Measurements from ENCODE around the gene CTCF.
A peak's percentile ranks its signal among the peaks of the same experiment; 100 is the strongest.

CTCF gene

GRCh38 chr16:67606632-67607031 is 44.3 kb downstream of the CTCF start:
- DNase-seq (ENCODE audit: low read depth) = no peak

- DNase-seq (ENCODE audit: low read depth) = no peak
These were observed 46.0 kb downstream of the CTCF start for GRCh38 chr16:67608364-67608763.

- no peak for DNase-seq (ENCODE audit: low read depth)
These were observed 51.5 kb downstream of the CTCF start for GRCh38 chr16:67613808-67614207.

- no peak for DNase-seq (ENCODE audit: low read depth)
These were observed 65.9 kb downstream of the CTCF start for GRCh38 chr16:67628216-67628615.

- peak; percentile 52 for DNase-seq (ENCODE audit: low read depth)
These were observed 70.3 kb downstream of the CTCF start for GRCh38 chr16:67632415-67633172.

GRCh38 chr16:67636713-67637112 is 74.4 kb downstream of the CTCF start:
- no peak for DNase-seq (ENCODE audit: low read depth)

GRCh38 chr16:67637625-67638024 is 75.3 kb downstream of the CTCF start:
- DNase-seq (ENCODE audit: low read depth) = no peak

- DNase-seq (ENCODE audit: low read depth) = peak; percentile 78
These were observed 79.7 kb downstream of the CTCF start for GRCh38 chr16:67641779-67642708.

- no peak for DNase-seq (ENCODE audit: low read depth)
These were observed 81.7 kb downstream of the CTCF start for GRCh38 chr16:67644038-67644437.

GRCh38 chr16:67645397-67646121 is 83.2 kb downstream of the CTCF start:
- DNase-seq (ENCODE audit: low read depth) = no peak

GRCh38 chr16:67647111-67647651 is 84.9 kb downstream of the CTCF start:
- DNase-seq (ENCODE audit: low read depth) = no peak

GRCh38 chr16:67647681-67648080 is 85.4 kb downstream of the CTCF start:
- no peak for DNase-seq (ENCODE audit: low read depth)

- no peak for DNase-seq (ENCODE audit: low read depth)
These were observed 85.9 kb downstream of the CTCF start for GRCh38 chr16:67648088-67648763.

GRCh38 chr16:67648764-67649407 is 86.6 kb downstream of the CTCF start:
- DNase-seq (ENCODE audit: low read depth) = no peak

- no peak for DNase-seq (ENCODE audit: low read depth)
These were observed 87.2 kb downstream of the CTCF start for GRCh38 chr16:67649494-67649931.

- DNase-seq (ENCODE audit: low read depth) = no peak
These were observed 87.7 kb downstream of the CTCF start for GRCh38 chr16:67650023-67650422.

- no peak for DNase-seq (ENCODE audit: low read depth)
These were observed 88.7 kb downstream of the CTCF start for GRCh38 chr16:67651039-67651438.

- DNase-seq (ENCODE audit: low read depth) = no peak
These were observed 89.5 kb downstream of the CTCF start for GRCh38 chr16:67651847-67652246.

GRCh38 chr16:67652578-67653127 is 90.3 kb downstream of the CTCF start:
- no peak for DNase-seq (ENCODE audit: low read depth)

GRCh38 chr16:67653128-67653788 is 90.9 kb downstream of the CTCF start:
- DNase-seq (ENCODE audit: low read depth) = no peak

Data from fibroblast of gingiva (primary cell).